Measurements from ENCODE around the gene CYGB.

- TF ChIP-seq CTCF (IDR thresholded peaks at IDR 0.05; ENCODE audit: borderline replicate concordance, extremely low read depth, low read length, poor library complexity, severe bottlenecking) (no peak), EZH2 (IDR thresholded peaks at IDR 0.05; ENCODE audit: borderline replicate concordance, low read depth, low read length, severe bottlenecking) (no peak)
These were observed 41.7 kb downstream of the CYGB start for GRCh38 chr17:76495663-76496400.

Measured in DND-41 (cell line).